Motor neuron (in vitro differentiated cells): Measurements from ENCODE around the gene YEATS2. TPM values are rescaled to one million over a fixed set of nuclear protein-coding genes. Genes with fewer than 3 reads are reported as not detected.

ENCODE experiments used
- ATAC-seq, 8 experiments: fragments of 200-7000 bp; cut with Tn5 transposase; replicated peaks in 6 of 8; 2 replicates each; pipeline ENCODE4 v1.8.0; 2021; ENCODE audit warnings: mild to moderate bottlenecking in 8 of 8, moderate library complexity in 8 of 8
- H3K27ac ChIP-seq, 2 donors: fragments of 250-450 bp; sonication (Bioruptor Pico); 2 replicates each; pipeline ENCODE4 v1.9.0; 2021; ENCODE audit warnings: antibody characterized with exemption in 2 of 2, mild to moderate bottlenecking in 2 of 2, moderate library complexity in 1 of 2
- H3K4me1 ChIP-seq, 2 donors: fragments of 250-450 bp; sonication (Bioruptor Pico); replicated peaks in 1 of 2; 2 replicates each; pipeline ENCODE4 v1.6.1; 2021; ENCODE audit warnings: antibody characterized with exemption in 2 of 2, mild to moderate bottlenecking in 2 of 2, moderate library complexity in 1 of 2
- H3K4me3 ChIP-seq, 5 donors: fragments of 250-450 bp; sonication (Bioruptor Pico); 2 replicates each; pipeline ENCODE4 v1.9.0; 2021; ENCODE audit warnings: antibody characterized with exemption in 5 of 5, mild to moderate bottlenecking in 5 of 5, moderate library complexity in 4 of 5
- WGBS, 10 experiments: fragments of 450-650 bp; shearing (Covaris generic); methylation state at CpG; one replicate each; pipeline ENCODE4 v1.0.0; 2022; 5-methylcytosine and 5-hydroxymethylcytosine counted together
- in situ Hi-C, 9 experiments: fragments of 400-800 bp; cut with MboI; loops; one replicate each; pipeline ENCODE4 v1.15.0; 2021; ENCODE audit warnings: low sequenced_read_pairs in 9 of 9, low pct_unique_long_range_greater_than_20kb in 2 of 9; ENCODE audit not compliant: unreplicated experiment in 9 of 9
- total RNA-seq, 8 experiments: library from RNA; unstranded; fragments of 300-600 nt; gene quantifications; 2 replicates each; pipeline versions ENCODE4 v1.2.3 to v1.2.4, GENCODE V29; 2022

Gene YEATS2
- total RNA-seq, 8 experiments from 2014 or later, result 33.9 to 98.9 (median 44.2) TPM

- 80 to 100% (median 98%) methylated on average over 1 to 4 of the region's 4 CpGs; no CpG with 5 or more reads in 2 of the 10 experiments for WGBS, 10 experiments
- Histone ChIP-seq H3K4me1 (no peaks in the 10 kb centered on the region), H3K27ac (no peak overlapping the region), H3K4me3 (no peak overlapping the region)
- in situ Hi-C loops, result no loop called here
- ATAC-seq, result no peak
Observed at GRCh38 chr3:183839751-183840150, 142.2 kb downstream of the YEATS2 start.

- Histone ChIP-seq H3K4me3 (no peak overlapping the region), H3K4me1 (no peaks in the 10 kb centered on the region), H3K27ac (no peak overlapping the region)
- in situ Hi-C loops, result no loop called here
- 8 to 100% (median 95%) methylated on average over 2 of the region's 2 CpGs; no CpG with 5 or more reads in 1 of the 10 experiments for WGBS, 10 experiments
- peak in 3 of 8 experiments; percentile 32 to 46 (median 45) for ATAC-seq
Observed at GRCh38 chr3:183844606-183845005, 147.0 kb downstream of the YEATS2 start.

- Histone ChIP-seq H3K4me1 (no peaks in the 10 kb centered on the region), H3K4me3 (no peak overlapping the region), H3K27ac (no peak overlapping the region)
- in situ Hi-C loops, result no loop called here
- ATAC-seq, result no peak
- 60 to 100% (median 96%) methylated on average over 1 to 4 of the region's 4 CpGs; no CpG with 5 or more reads in 1 of the 10 experiments for WGBS, 10 experiments
Observed at GRCh38 chr3:183845090-183845489, 147.5 kb downstream of the YEATS2 start.

GRCh38 chr3:183845608-183846288 lies 148.2 kb downstream of the YEATS2 start:
- WGBS, 10 experiments, result 75 to 100% (median 93%) methylated on average over 1 to 10 of the region's 13 CpGs
- Histone ChIP-seq H3K4me1 (no peaks in the 10 kb centered on the region), H3K27ac (no peak overlapping the region), H3K4me3 (no peak overlapping the region)
- in situ Hi-C loops, result no loop called here
- no peak for ATAC-seq

GRCh38 chr3:183854318-183855035 lies 156.9 kb downstream of the YEATS2 start:
- 57 to 100% (median 84%) methylated on average over 1 to 4 of the region's 4 CpGs for WGBS, 10 experiments
- in situ Hi-C loops, result no loop called here
- ATAC-seq, result no peak
- Histone ChIP-seq H3K4me1 (no peaks in the 10 kb centered on the region), H3K4me3 (no peak overlapping the region), H3K27ac (no peak overlapping the region)

GRCh38 chr3:183857863-183858262 lies 160.3 kb downstream of the YEATS2 start:
- no peak for ATAC-seq
- 82 to 100% (median 97%) methylated on average over 2 to 3 of the region's 3 CpGs; no CpG with 5 or more reads in 6 of the 10 experiments for WGBS, 10 experiments
- H3K27ac ChIP-seq, result no peak overlapping the region
- H3K4me1 ChIP-seq, result no peaks in the 10 kb centered on the region
- in situ Hi-C loops, result no loop called here
- H3K4me3 ChIP-seq, result no peak overlapping the region

Other genes with a start within 250 kb of the YEATS2 start
- gene KLHL6, start 142.1 kb upstream of the YEATS2 start, total RNA-seq, result 1 to 10 TPM in 4 of 8 experiments, under 1 TPM in 4; 0.07 to 2.6 (median 0.96) TPM
- gene KLHL24, start 62.2 kb upstream of the YEATS2 start, total RNA-seq, result 100 to 1,000 TPM in 3 of 8 experiments, 10 to 100 TPM in 5; 56.9 to 220 (median 92.6) TPM
- gene MAP6D1, start 127.8 kb downstream of the YEATS2 start, total RNA-seq, result 1 to 10 TPM in 7 of 8 experiments, not detected in 1; 1.2 to 4.4 (median 2.1) TPM
- gene PARL, start 187.1 kb downstream of the YEATS2 start, total RNA-seq, result 10 to 100 TPM; 33.7 to 68.8 (median 47.3) TPM